ENCODE measurements around the gene ITGB1. TPM values are rescaled to one million over a fixed set of nuclear protein-coding genes. Genes with fewer than 3 reads are reported as not detected.
"Not testable (repeated sequence)": the region's sequence is repeated elsewhere in the genome, so short reads cannot be mapped to it uniquely, and the experiment has no call there.

ITGB1 gene
- total RNA-seq, 1 donor from 2014 or later: 307 TPM

GRCh38 chr10:32981760-32982159 lies 23.7 kb upstream of the ITGB1 start:
- Mint-ChIP-seq H3K4me1 (peaks cover 25% of the 10 kb centered on the region), H3K9me3 (no peaks in the 10 kb centered on the region), H3K27ac (peak overlapping the region; percentile 76), H3K27me3 (ENCODE audit: low read depth) (no peaks in the 10 kb centered on the region), H3K36me3 (no peaks in the 10 kb centered on the region), H3K4me3 (no peak overlapping the region)
- DNase-seq (ENCODE audit: low spot score in 2 of 2, unreplicated experiment in 2 of 2): no peak
- TF ChIP-seq CTCF (IDR thresholded peaks at IDR 0.05; ENCODE audit: unreplicated experiment): no peak

- H3K4me1 Mint-ChIP-seq: peaks cover 25% of the 10 kb centered on the region
- peak overlapping the region; percentile 87 for H3K4me3 Mint-ChIP-seq
- no peaks in the 10 kb centered on the region for H3K36me3 Mint-ChIP-seq
- TF ChIP-seq CTCF (IDR thresholded peaks at IDR 0.05; ENCODE audit: unreplicated experiment): no peak
- H3K27ac Mint-ChIP-seq: peak overlapping the region; percentile 93
- H3K9me3 Mint-ChIP-seq: no peaks in the 10 kb centered on the region
- H3K27me3 Mint-ChIP-seq (ENCODE audit: low read depth): no peaks in the 10 kb centered on the region
- peak; percentile 46 to 73 for DNase-seq (ENCODE audit: low spot score in 2 of 2, unreplicated experiment in 2 of 2)
Measured at GRCh38 chr10:32980558-32981468, 22.8 kb upstream of the ITGB1 start.

DNA sequence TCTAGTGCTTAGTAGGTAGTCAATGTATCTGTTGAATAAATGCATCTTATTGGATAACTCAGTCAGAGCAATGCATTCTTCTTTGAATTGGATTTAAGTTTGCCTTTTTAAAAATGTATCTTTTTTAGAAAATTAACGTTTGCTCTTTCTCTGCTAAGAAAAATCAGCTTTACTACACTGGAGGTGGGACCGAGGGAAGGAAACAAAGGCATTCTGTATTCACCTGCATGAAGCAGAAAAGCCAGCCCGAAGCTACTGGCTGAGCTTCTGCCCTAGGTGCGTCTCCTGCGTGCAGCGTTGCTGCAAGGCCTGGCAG lies 22.2 kb upstream of the ITGB1 start:
- peak overlapping the region; percentile 87 for H3K4me3 Mint-ChIP-seq
- H3K4me1 Mint-ChIP-seq: peaks cover 25% of the 10 kb centered on the region
- no peak for TF ChIP-seq CTCF (IDR thresholded peaks at IDR 0.05; ENCODE audit: unreplicated experiment)
- peak overlapping the region; percentile 93 for H3K27ac Mint-ChIP-seq
- no peak for DNase-seq (ENCODE audit: low spot score in 2 of 2, unreplicated experiment in 2 of 2)
- H3K9me3 Mint-ChIP-seq: no peaks in the 10 kb centered on the region
- no peaks in the 10 kb centered on the region for H3K36me3 Mint-ChIP-seq
- no peaks in the 10 kb centered on the region for H3K27me3 Mint-ChIP-seq (ENCODE audit: low read depth)

DNA sequence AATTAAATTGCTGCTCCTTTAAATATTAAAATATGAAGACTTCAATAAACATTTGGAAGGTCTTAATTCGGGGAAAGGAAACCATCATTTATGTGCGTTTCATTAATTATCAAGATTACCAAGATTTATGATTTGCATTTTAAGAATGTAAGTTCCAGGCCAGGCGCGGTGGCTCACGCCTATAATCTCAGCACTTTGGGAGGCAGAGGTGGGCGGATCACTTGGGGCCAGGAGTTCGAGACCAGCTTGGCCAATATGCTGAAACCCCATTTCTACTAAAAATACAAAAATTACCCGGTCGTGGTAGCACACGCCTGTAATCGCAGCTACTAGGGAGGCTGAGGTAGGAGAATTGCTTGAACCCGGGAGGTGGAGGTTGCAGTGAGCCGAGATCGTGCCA lies 21.7 kb upstream of the ITGB1 start:
- not testable (repeated sequence) for H3K27me3 Mint-ChIP-seq (ENCODE audit: low read depth); H3K4me3 Mint-ChIP-seq; H3K36me3 Mint-ChIP-seq; H3K9me3 Mint-ChIP-seq; DNase-seq (ENCODE audit: low spot score in 2 of 2, unreplicated experiment in 2 of 2); H3K27ac Mint-ChIP-seq
- peaks cover 25% of the 10 kb centered on the region for H3K4me1 Mint-ChIP-seq

DNA sequence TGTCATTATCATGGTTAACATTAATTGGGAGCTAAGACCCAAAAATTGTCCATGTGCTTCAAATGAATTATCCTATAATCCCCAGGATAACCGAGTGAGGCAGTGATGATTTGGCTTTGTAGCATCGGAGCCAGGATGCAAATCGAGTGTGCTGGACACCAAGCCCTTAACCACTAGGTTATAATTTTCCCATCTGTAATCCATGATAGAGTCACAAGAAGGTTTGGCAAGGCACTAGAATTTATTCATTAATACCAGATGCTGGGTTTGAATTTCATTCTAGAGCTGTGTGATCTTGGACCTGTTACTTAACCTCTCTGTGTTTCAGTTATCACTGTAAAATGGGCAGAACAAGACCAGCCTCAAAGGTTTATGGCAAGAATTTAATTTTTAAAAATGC lies 21.0 kb upstream of the ITGB1 start:
- Mint-ChIP-seq H3K36me3 (no peaks in the 10 kb centered on the region), H3K27ac (no peak overlapping the region), H3K27me3 (ENCODE audit: low read depth) (no peaks in the 10 kb centered on the region), H3K4me1 (peaks cover 25% of the 10 kb centered on the region), H3K4me3 (no peak overlapping the region), H3K9me3 (no peaks in the 10 kb centered on the region)
- no peak for TF ChIP-seq CTCF (IDR thresholded peaks at IDR 0.05; ENCODE audit: unreplicated experiment)
- no peak for DNase-seq (ENCODE audit: low spot score in 2 of 2, unreplicated experiment in 2 of 2)

GRCh38 chr10:32977846-32978809 lies 20.1 kb upstream of the ITGB1 start:
- not testable (repeated sequence) for DNase-seq (ENCODE audit: low spot score in 2 of 2, unreplicated experiment in 2 of 2); H3K4me3 Mint-ChIP-seq; H3K27ac Mint-ChIP-seq; H3K9me3 Mint-ChIP-seq; H3K27me3 Mint-ChIP-seq (ENCODE audit: low read depth); H3K36me3 Mint-ChIP-seq
- peaks cover 21% of the 10 kb centered on the region for H3K4me1 Mint-ChIP-seq

All from mesothelial cell of epicardium (in vitro differentiated cells).